Gastrocnemius medialis (tissue), 4 donors: ENCODE measurements around the gene FOXR1. TPM values are rescaled to one million over a fixed set of nuclear protein-coding genes. Genes with fewer than 3 reads are reported as not detected.

ENCODE experiments used
- ATAC-seq, 2 donors: fragments of 150-250 bp; one replicate each; pipeline ENCODE4 v1.9.1; 2016
- DNase-seq, 2 donors: peaks; one replicate each; pipeline ENCODE4 v3.0.0-alpha.2; 2019
- H3K27ac ChIP-seq, 4 donors: fragments of 200-600 bp; sonication (generic); 1 replicate in 1 of 4; 2 replicates in 3 of 4; pipeline ENCODE4 v1.5.1; 2016 to 2018; ENCODE audit warnings: mild to moderate bottlenecking in 2 of 4, moderate library complexity in 1 of 4
- H3K27me3 ChIP-seq, 3 donors: fragments of 200-600 bp; sonication (generic) in 2 of 3; 1 replicate in 1 of 3; 2 replicates in 2 of 3; pipeline versions ENCODE4 v1.5.1 to v1.6.0; 2016 to 2019; ENCODE audit warnings: mild to moderate bottlenecking in 1 of 3, moderate library complexity in 1 of 3
- H3K36me3 ChIP-seq, 2 donors: fragments of 200-600 bp; sonication (generic) in 1 of 2; one replicate each; pipeline ENCODE4 v1.5.1; 2017 to 2018
- H3K4me1 ChIP-seq, 2 donors: fragments of 200-600 bp; sonication (generic) in 1 of 2; one replicate each; pipeline ENCODE4 v1.5.1; 2016 to 2017; ENCODE audit warnings: mild to moderate bottlenecking in 2 of 2
- H3K4me3 ChIP-seq, 4 donors: fragments of 200-600 bp; sonication (generic) in 3 of 4; 1 replicate in 1 of 4; 2 replicates in 3 of 4; pipeline ENCODE4 v1.5.1; 2016 to 2019; ENCODE audit warnings: mild to moderate bottlenecking in 2 of 4
- H3K9me3 ChIP-seq, 3 donors: fragments of 200-600 bp; sonication (generic) in 2 of 3; 1 replicate in 1 of 3; 2 replicates in 2 of 3; pipeline ENCODE4 v1.5.1; 2016 to 2019
- POLR2A ChIP-seq, 2 donors: fragments of 450-650 bp; IDR thresholded peaks; one replicate each; pipeline ENCODE4 v1.6.1; 2017; ENCODE audit warnings: antibody characterized with exemption in 2 of 2, mild to moderate bottlenecking in 2 of 2, moderate library complexity in 2 of 2
- in situ Hi-C, 4 donors: fragments of 200-750 bp; cut with MboI; loops; one replicate each; pipeline versions ENCODE4 v1.15.0 to v1.8.0; 2017; ENCODE audit warnings: low sequenced_read_pairs in 4 of 4
- intact Hi-C: fragments of 100-400 bp; cut with DNase I; formaldehyde crosslinking; loops from one replicate; pipeline ENCODE4 v1.15.1; 2023; ENCODE audit warnings: low total_unique reads
- microRNA-seq, 2 donors: library from miRNA; unstranded; fragments of <30 nt; microRNA quantifications; one replicate each; pipeline ENCODE4, GENCODE V29; 2016; ENCODE audit warnings: borderline replicate concordance in 2 of 2
- total RNA-seq, 4 donors: library from RNA; depleted of rRNA; stranded (reverse); fragments of >200 nt; gene quantifications; one replicate each; pipeline versions ENCODE4 v1.1.0 to v1.2.3, GENCODE V29; 2016
- TF ChIP-seq, protein P1 (sequence below), 5 experiments: fragments of 450-650 bp in 3 of 5; fragments of 200-600 bp in 2 of 5; sonication (generic) in 2 of 5; IDR thresholded peaks in 4 of 5; conservative IDR thresholded peaks in 1 of 5; 1 replicate in 4 of 5; 2 replicates in 1 of 5; pipeline ENCODE4 v1.5.1; 2016 to 2019; ENCODE audit warnings: antibody characterized with exemption in 5 of 5, mild to moderate bottlenecking in 3 of 5, moderate library complexity in 3 of 5

Gene FOXR1
- total RNA-seq, 4 donors from 2014 or later = not detected

DNA sequence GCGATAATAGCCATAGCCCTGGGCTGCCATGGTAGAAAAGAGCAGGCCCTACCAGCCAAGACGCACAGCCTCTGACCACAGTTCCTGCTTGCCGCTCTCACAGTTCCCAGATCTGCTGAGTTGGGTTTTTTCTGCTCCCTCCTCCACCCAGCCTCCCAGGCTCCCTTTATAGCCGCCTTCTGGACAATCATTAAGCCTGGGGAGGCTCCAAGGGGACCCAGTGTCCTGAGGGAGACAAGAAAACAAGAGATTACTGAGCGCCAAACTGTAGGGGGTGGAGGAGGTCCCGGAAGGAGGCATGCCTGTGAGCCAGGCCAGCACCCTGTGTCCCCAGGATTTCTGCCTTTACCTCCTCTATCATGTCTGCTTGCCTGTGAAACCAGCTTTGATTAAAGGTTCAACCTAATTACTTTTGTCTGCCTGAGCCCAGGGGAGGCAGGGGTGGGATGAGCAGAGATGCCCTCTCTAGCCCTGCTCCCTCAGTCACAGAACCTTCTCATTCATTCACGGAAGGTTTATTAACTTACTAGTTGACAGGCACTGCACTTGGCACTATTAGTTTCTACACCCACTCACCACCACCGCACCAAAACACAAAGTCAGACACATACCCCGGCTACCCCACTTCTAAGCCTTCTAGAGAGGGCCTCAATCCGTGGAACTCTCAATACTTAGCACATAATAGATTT, 57.9 kb downstream of the FOXR1 start:
- peak in 1 of 2 donors; percentile 23 for ATAC-seq
- Histone ChIP-seq H3K36me3 (peaks cover 0 to 12% of the 10 kb centered on the region in 2 donors), H3K9me3 (no peaks in the 10 kb centered on the region), H3K4me1 (peaks cover 58 to 59% of the 10 kb centered on the region in 2 donors), H3K27me3 (no peaks in the 10 kb centered on the region), H3K4me3 (peak overlapping the region; percentile 83 to 94 (median 91)), H3K27ac (peak overlapping the region; percentile 92 to 98 (median 94))
- intact Hi-C loops (loop anchor here (1.0 to 5.0 kb wide), 2 partner anchors 31 to 122 kb away; partner anchors contain the start of gene CENATAC), in situ Hi-C loops (no loop called here)
- peak in 1 of 2 donors; percentile 9 for TF ChIP-seq POLR2A (IDR thresholded peaks at IDR 0.05)
- TF ChIP-seq, protein P1, sequence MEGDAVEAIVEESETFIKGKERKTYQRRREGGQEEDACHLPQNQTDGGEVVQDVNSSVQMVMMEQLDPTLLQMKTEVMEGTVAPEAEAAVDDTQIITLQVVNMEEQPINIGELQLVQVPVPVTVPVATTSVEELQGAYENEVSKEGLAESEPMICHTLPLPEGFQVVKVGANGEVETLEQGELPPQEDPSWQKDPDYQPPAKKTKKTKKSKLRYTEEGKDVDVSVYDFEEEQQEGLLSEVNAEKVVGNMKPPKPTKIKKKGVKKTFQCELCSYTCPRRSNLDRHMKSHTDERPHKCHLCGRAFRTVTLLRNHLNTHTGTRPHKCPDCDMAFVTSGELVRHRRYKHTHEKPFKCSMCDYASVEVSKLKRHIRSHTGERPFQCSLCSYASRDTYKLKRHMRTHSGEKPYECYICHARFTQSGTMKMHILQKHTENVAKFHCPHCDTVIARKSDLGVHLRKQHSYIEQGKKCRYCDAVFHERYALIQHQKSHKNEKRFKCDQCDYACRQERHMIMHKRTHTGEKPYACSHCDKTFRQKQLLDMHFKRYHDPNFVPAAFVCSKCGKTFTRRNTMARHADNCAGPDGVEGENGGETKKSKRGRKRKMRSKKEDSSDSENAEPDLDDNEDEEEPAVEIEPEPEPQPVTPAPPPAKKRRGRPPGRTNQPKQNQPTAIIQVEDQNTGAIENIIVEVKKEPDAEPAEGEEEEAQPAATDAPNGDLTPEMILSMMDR (IDR thresholded peaks at IDR 0.05 in 4 of 5, conservative IDR thresholded peaks at IDR 0.05 in 1 of 5) = no peak
- peak; percentile 25 to 45 for DNase-seq

DNA sequence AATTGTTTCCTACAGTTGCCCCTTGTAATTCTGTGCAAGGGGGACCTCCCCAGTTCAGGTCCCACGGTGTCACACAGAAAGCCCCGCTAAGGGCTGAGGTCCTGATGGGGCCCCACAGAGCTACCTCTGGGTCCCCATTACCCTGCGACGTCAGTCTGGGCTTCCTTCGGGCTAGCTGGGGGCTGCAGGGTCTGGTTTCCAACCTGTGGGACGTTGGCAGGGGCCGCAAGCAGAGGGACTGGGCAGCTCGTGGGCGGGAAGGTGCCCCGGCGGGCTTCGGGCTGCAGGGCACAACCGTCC, 58.4 kb downstream of the FOXR1 start:
- DNase-seq = no peak
- TF ChIP-seq, protein P1 (IDR thresholded peaks at IDR 0.05 in 4 of 5, conservative IDR thresholded peaks at IDR 0.05 in 1 of 5) = no peak
- TF ChIP-seq POLR2A (IDR thresholded peaks at IDR 0.05) = no peak
- Histone ChIP-seq H3K27ac (peak overlapping the region; percentile 92 to 98 (median 94)), H3K4me1 (peaks cover 53 to 55% of the 10 kb centered on the region in 2 donors), H3K36me3 (peaks cover 0 to 7% of the 10 kb centered on the region in 2 donors), H3K4me3 (peak overlapping the region; percentile 83 to 94 (median 91)), H3K27me3 (no peaks in the 10 kb centered on the region), H3K9me3 (no peaks in the 10 kb centered on the region)
- ATAC-seq = no peak
- in situ Hi-C loops = no loop called here
- intact Hi-C loops = loop anchor here (1.0 to 5.0 kb wide), 2 partner anchors 32 to 123 kb away; partner anchors contain the start of gene CENATAC

DNA sequence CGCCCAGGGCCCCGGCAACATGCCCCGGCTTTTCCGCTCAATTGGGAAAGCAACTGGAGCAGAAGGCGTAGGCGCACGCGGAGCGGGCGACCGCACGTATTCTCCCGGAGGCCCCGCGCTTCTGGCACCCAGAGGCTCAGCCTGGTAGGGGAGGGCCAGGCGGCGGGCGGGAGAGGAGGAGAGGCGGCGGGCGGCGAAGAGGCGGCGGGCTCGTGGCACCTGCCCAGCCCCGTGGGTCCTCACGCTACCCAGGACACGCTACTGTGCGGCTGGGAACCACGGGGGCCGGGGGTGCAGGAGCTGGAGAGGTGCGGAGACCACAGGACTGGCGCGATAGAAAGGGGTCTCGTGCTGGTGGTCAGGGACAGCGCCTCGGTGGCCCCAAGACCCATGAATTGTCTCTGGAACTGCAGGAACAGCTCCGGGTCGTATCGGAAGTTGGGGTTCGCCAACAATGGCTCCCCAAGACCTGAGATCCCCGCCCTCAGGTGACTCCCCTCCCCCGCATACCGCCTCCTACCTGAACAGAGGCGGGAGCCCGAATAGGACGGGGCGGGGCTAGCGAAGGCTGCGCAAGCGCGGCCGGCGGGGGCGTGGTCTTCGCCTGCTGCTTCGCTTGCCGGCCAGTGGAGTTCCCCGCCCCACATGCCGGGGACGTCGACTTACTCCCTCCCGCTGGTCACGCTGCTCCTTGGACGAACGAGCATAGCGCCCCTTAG, 58.9 kb downstream of the FOXR1 start, which contains the start of gene SLC37A4:
Gene SLC37A4 (minus strand): TSS at position 549 of the 719 bp plus-strand sequence.
- Histone ChIP-seq H3K4me1 (peaks cover 48 to 50% of the 10 kb centered on the region in 2 donors), H3K27ac (peak within 1 kb of the TSS; percentile 92 to 98 (median 94)), H3K27me3 (no peaks in the 10 kb centered on the region), H3K9me3 (no peaks in the 10 kb centered on the region), H3K4me3 (peak within 1 kb of the TSS; percentile 83 to 94 (median 91)), H3K36me3 (peaks cover 0 to 2% of the 10 kb centered on the region in 2 donors)
- in situ Hi-C loops = no loop called here
- intact Hi-C loops = loop anchor here (1.0 to 5.0 kb wide), 3 partner anchors 27 to 123 kb away; partner anchors contain the start of genes CENATAC and HYOU1
- ATAC-seq (peak; percentile 77), DNase-seq (peak; percentile 98 to 99)
- TF ChIP-seq, protein P1 (IDR thresholded peaks at IDR 0.05 in 4 of 5, conservative IDR thresholded peaks at IDR 0.05 in 1 of 5) = peak in 4 of 5 experiments; percentile 87 to 92 (median 90)
- peak; percentile 82 to 85 for TF ChIP-seq POLR2A (IDR thresholded peaks at IDR 0.05)

Small RNA genes lying within 50 kb of the gene (microRNA-seq; reads per million reads assigned to microRNA genes)
- 0 reads per million in 2 donors for gene MIR3656

Other genes with a start within 250 kb of the FOXR1 start
- gene DDX6, start 180.6 kb upstream of the FOXR1 start, total RNA-seq = 100 to 1,000 TPM in 2 of 4 donors, 10 to 100 TPM in 2; 73.4 to 125 (median 98.2) TPM
- gene CXCR5, start 87.9 kb upstream of the FOXR1 start, total RNA-seq = not detected
- gene BCL9L, start 45.8 kb upstream of the FOXR1 start, total RNA-seq = 10 to 100 TPM; 17.1 to 35.6 (median 23.8) TPM
- not detected for gene UPK2, start 15.5 kb upstream of the FOXR1 start, total RNA-seq
- gene CENATAC, start 26.4 kb downstream of the FOXR1 start, total RNA-seq = 10 to 100 TPM in 3 of 4 donors, 1 to 10 TPM in 1; 7.4 to 36.4 (median 16.1) TPM
- gene RPS25, start 46.6 kb downstream of the FOXR1 start, total RNA-seq = 1,000 to 10,000 TPM; 1,700 to 2,567 (median 1,849) TPM
- 10 to 100 TPM; 43.0 to 82.8 (median 66.9) TPM for gene TRAPPC4, start 47.0 kb downstream of the FOXR1 start, total RNA-seq
- gene SLC37A4, start 59.1 kb downstream of the FOXR1 start, total RNA-seq = 10 to 100 TPM; 29.7 to 72.9 (median 56.4) TPM
- gene HYOU1, start 85.4 kb downstream of the FOXR1 start, total RNA-seq = 10 to 100 TPM; 18.4 to 29.2 (median 21.9) TPM
- 10 to 100 TPM; 16.5 to 25.9 (median 20.3) TPM for gene VPS11, start 96.1 kb downstream of the FOXR1 start, total RNA-seq
- 10 to 100 TPM in 3 of 4 donors, 1 to 10 TPM in 1; 8.7 to 31.1 (median 14.5) TPM for gene HMBS, start 113.1 kb downstream of the FOXR1 start, total RNA-seq
- 10 to 100 TPM in 3 of 4 donors, 1 to 10 TPM in 1; 8.9 to 34.0 (median 15.1) TPM for gene DPAGT1, start 130.1 kb downstream of the FOXR1 start, total RNA-seq
- gene C2CD2L, start 135.6 kb downstream of the FOXR1 start, total RNA-seq = 10 to 100 TPM; 10.0 to 30.7 (median 18.7) TPM
- gene HINFP, start 149.8 kb downstream of the FOXR1 start, total RNA-seq = 10 to 100 TPM in 3 of 4 donors, 1 to 10 TPM in 1; 8.1 to 17.8 (median 15.3) TPM
- gene ABCG4, start 177.3 kb downstream of the FOXR1 start, total RNA-seq = not detected
- 10 to 100 TPM; 12.2 to 21.3 (median 16.4) TPM for gene NLRX1, start 197.0 kb downstream of the FOXR1 start, total RNA-seq
- under 1 TPM in 1 of 4 donors, not detected in 3; 0.46 TPM for gene NHERF4, start 213.7 kb downstream of the FOXR1 start, total RNA-seq
- gene CBL, start 234.6 kb downstream of the FOXR1 start, total RNA-seq = 1 to 10 TPM; 3.0 to 6.7 (median 4.5) TPM